ENCODE measurements around the gene MCFD2. TPM values are rescaled to one million over a fixed set of nuclear protein-coding genes. Genes with fewer than 3 reads are reported as not detected.
A peak's percentile ranks its signal among the peaks of the same experiment; 100 is the strongest.
"Not testable (repeated sequence)": the region's sequence is repeated elsewhere in the genome, so short reads cannot be mapped to it uniquely, and the experiment has no call there.

The MCFD2 gene
- total RNA-seq, 4 donors from 2014 or later, result 131 to 223 (median 169) TPM

GRCh38 chr2:46877619-46878113, 37.9 kb downstream of the MCFD2 start:
- intact Hi-C loops (cut with DNase I), result no loop called here
- no peak overlapping the region for H3K27ac ChIP-seq
- peaks cover 16 to 51% of the 10 kb centered on the region in 2 donors for H3K4me1 ChIP-seq
- no peaks in the 10 kb centered on the region for H3K27me3 ChIP-seq
- H3K9me3 ChIP-seq, result no peaks in the 10 kb centered on the region
- WGBS, 2 donors, result 92 to 96% methylated on average over 5 of the region's 5 CpGs
- DNase-seq, result no peak
- H3K36me3 ChIP-seq, result no peaks in the 10 kb centered on the region
- no peak for TF ChIP-seq CTCF (IDR thresholded peaks at IDR 0.05)
- TF ChIP-seq POLR2A (IDR thresholded peaks at IDR 0.05), result no peak
- H3K4me3 ChIP-seq (replicated peaks in 1 of 3), result no peak overlapping the region

GRCh38 chr2:46876741-46877384, 38.7 kb downstream of the MCFD2 start:
- intact Hi-C loops (cut with DNase I), result no loop called here
- TF ChIP-seq CTCF (IDR thresholded peaks at IDR 0.05) (peak in 5 of 6 experiments; percentile 23 to 61 (median 53)), POLR2A (IDR thresholded peaks at IDR 0.05) (no peak)
- no peaks in the 10 kb centered on the region for H3K9me3 ChIP-seq
- peaks cover 24 to 51% of the 10 kb centered on the region in 2 donors for H3K4me1 ChIP-seq
- H3K4me3 ChIP-seq (replicated peaks in 1 of 3), result no peak overlapping the region
- no peaks in the 10 kb centered on the region for H3K36me3 ChIP-seq
- H3K27me3 ChIP-seq, result no peaks in the 10 kb centered on the region
- H3K27ac ChIP-seq, result no peak overlapping the region
- 56 to 60% methylated on average over 11 of the region's 11 CpGs for WGBS, 2 donors
- peak; percentile 27 to 34 for DNase-seq

- H3K4me1 ChIP-seq, result peaks cover 23 to 51% of the 10 kb centered on the region in 2 donors
- WGBS, 2 donors, result 90 to 94% methylated on average over 3 to 4 of the region's 5 CpGs
- DNase-seq; H3K36me3 ChIP-seq; H3K9me3 ChIP-seq; intact Hi-C loops (cut with DNase I); H3K4me3 ChIP-seq (replicated peaks in 1 of 3); H3K27me3 ChIP-seq; H3K27ac ChIP-seq: not testable (repeated sequence)
Measured at GRCh38 chr2:46875962-46876689, 39.5 kb downstream of the MCFD2 start.

GRCh38 chr2:46875226-46875899, 40.2 kb downstream of the MCFD2 start:
- no peak for DNase-seq
- intact Hi-C loops (cut with DNase I), result no loop called here
- Histone ChIP-seq H3K36me3 (no peaks in the 10 kb centered on the region), H3K9me3 (no peaks in the 10 kb centered on the region), H3K4me1 (peaks cover 15 to 44% of the 10 kb centered on the region in 2 donors), H3K27ac (no peak overlapping the region), H3K27me3 (no peaks in the 10 kb centered on the region), H3K4me3 (replicated peaks in 1 of 3) (no peak overlapping the region)
- TF ChIP-seq POLR2A (IDR thresholded peaks at IDR 0.05), result no peak
- 88 to 91% methylated on average over 8 of the region's 8 CpGs for WGBS, 2 donors

GRCh38 chr2:46874236-46874929, 41.2 kb downstream of the MCFD2 start:
- TF ChIP-seq POLR2A (IDR thresholded peaks at IDR 0.05), result no peak
- no peak for TF ChIP-seq CTCF (IDR thresholded peaks at IDR 0.05)
- intact Hi-C loops (cut with DNase I), result no loop called here
- 88 to 89% methylated on average over 10 of the region's 10 CpGs for WGBS, 2 donors
- Histone ChIP-seq H3K9me3 (no peaks in the 10 kb centered on the region), H3K27ac (no peak overlapping the region), H3K4me3 (replicated peaks in 1 of 3) (no peak overlapping the region), H3K36me3 (no peaks in the 10 kb centered on the region), H3K4me1 (peaks cover 14 to 41% of the 10 kb centered on the region in 2 donors), H3K27me3 (no peaks in the 10 kb centered on the region)
- DNase-seq, result no peak
